ENCODE measurements around the gene SPEM3.

DNA sequence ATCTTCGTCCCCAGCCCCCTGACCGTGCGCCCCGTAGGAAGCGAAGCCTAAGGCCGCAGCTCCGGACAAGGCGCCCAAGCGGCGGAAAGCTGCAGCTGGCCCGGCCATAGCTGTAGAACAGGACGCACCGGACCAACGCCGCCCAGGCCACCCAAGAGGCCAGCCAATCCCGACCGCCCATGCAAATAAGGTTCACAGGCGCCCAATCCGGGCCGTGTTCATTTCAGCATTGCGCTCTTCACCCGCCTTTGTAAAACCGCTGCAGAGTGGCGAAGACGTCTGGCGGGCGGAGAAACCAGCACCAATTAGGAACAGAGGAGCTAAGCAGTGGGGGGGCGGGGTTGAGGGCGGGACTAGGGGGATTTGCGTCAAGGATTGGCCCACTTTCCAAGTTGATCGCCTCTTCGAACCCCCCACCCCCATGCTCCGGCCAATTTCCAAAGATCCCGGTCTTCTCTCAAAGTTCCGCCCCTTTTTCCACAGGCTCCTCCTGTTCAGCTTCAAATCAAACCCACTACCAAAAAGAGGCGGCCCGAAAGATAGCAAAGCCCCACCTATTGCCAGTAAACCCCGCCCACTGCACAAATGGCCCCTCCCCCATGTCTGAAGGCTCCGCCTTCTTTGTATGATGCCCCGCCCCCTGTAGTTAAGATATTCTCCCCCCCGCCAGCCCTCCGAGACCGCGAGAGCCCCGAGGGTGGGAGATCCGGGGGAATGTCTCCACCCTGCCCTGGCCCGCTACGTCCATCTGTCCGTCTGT lies 24.5 kb upstream of the SPEM3 start, which contains the start of gene TMEM256:
- no peak for TF ChIP-seq CTCF (IDR thresholded peaks at IDR 0.05)
- no peak for TF ChIP-seq EZH2phosphoT487 (IDR thresholded peaks at IDR 0.05)
- no peak for TF ChIP-seq EZH2 (IDR thresholded peaks at IDR 0.05)
